Measurements from ENCODE around the gene GAK. TPM values are rescaled to one million over a fixed set of nuclear protein-coding genes. Genes with fewer than 3 reads are reported as not detected.
A peak's percentile ranks its signal among the peaks of the same experiment; 100 is the strongest.

Gene GAK
- total RNA-seq, 3 donors from 2014 or later (not counting 1 experiment from before 2014, with no cell fraction given), result 349 to 358 (median 349) TPM

- no peak for ATAC-seq
Measured at GRCh38 chr4:882646-883045, 49.5 kb downstream of the GAK start.

GRCh38 chr4:881709-882108, 50.4 kb downstream of the GAK start:
- Histone ChIP-seq H3K27me3 (ENCODE audit: control insufficient read depth, insufficient read depth, low read length) (no peaks in the 10 kb centered on the region), H3K4me1 (ENCODE audit: control insufficient read depth, insufficient read depth, low read length) (peaks cover 10% of the 10 kb centered on the region), H3K27ac (ENCODE audit: low read length) (no peak overlapping the region), H3K9me3 (ENCODE audit: control insufficient read depth, insufficient read depth, low read length) (no peaks in the 10 kb centered on the region), H3K36me3 (ENCODE audit: control insufficient read depth, insufficient read depth, low read length) (peaks cover 58% of the 10 kb centered on the region), H3K4me3 (ENCODE audit: low read length) (no peak overlapping the region)
- H3K9me3 Mint-ChIP-seq, result no peaks in the 10 kb centered on the region
- ATAC-seq, result no peak
- intact Hi-C loops (cut with micrococcal nuclease), result no loop called here
- H3K27me3 Mint-ChIP-seq (ENCODE audit: low read depth in 2 of 2), result no peaks in the 10 kb centered on the region
- 97% methylated on average over 34 of the region's 34 CpGs for WGBS (ENCODE audit: insufficient coverage)
- peaks cover 16 to 18% of the 10 kb centered on the region in 2 donors for H3K4me1 Mint-ChIP-seq
- no peak for TF ChIP-seq CTCF (IDR thresholded peaks at IDR 0.05)
- H3K27ac Mint-ChIP-seq, result no peak overlapping the region
- H3K4me3 Mint-ChIP-seq, result no peak overlapping the region
- no peaks in the 10 kb centered on the region for H3K36me3 Mint-ChIP-seq
- no peak for DNase-seq

More at GRCh38 chr4:882646-883045, 49.5 kb downstream of the GAK start:
- intact Hi-C loops (cut with micrococcal nuclease), result no loop called here
- H3K27me3 ChIP-seq (ENCODE audit: control insufficient read depth, insufficient read depth, low read length), result no peaks in the 10 kb centered on the region
- peaks cover 10% of the 10 kb centered on the region for H3K4me1 ChIP-seq (ENCODE audit: control insufficient read depth, insufficient read depth, low read length)
- H3K36me3 Mint-ChIP-seq, result no peaks in the 10 kb centered on the region
- 97% methylated on average over 22 of the region's 22 CpGs for WGBS (ENCODE audit: insufficient coverage)
- H3K36me3 ChIP-seq (ENCODE audit: control insufficient read depth, insufficient read depth, low read length), result peaks cover 58% of the 10 kb centered on the region
- no peak overlapping the region for H3K27ac ChIP-seq (ENCODE audit: low read length)
- no peaks in the 10 kb centered on the region for H3K27me3 Mint-ChIP-seq (ENCODE audit: low read depth in 2 of 2)
- no peak for DNase-seq
- no peak overlapping the region for H3K27ac Mint-ChIP-seq
- H3K4me3 ChIP-seq (ENCODE audit: low read length), result no peak overlapping the region
- no peaks in the 10 kb centered on the region for H3K9me3 Mint-ChIP-seq
- no peaks in the 10 kb centered on the region for H3K9me3 ChIP-seq (ENCODE audit: control insufficient read depth, insufficient read depth, low read length)
- H3K4me1 Mint-ChIP-seq, result peaks cover 18 to 21% of the 10 kb centered on the region in 2 donors
- no peak overlapping the region for H3K4me3 Mint-ChIP-seq
- TF ChIP-seq CTCF (IDR thresholded peaks at IDR 0.05), result no peak

- Histone ChIP-seq H3K4me1 (ENCODE audit: control insufficient read depth, insufficient read depth, low read length) (peaks cover 10% of the 10 kb centered on the region), H3K9me3 (ENCODE audit: control insufficient read depth, insufficient read depth, low read length) (no peaks in the 10 kb centered on the region), H3K27me3 (ENCODE audit: control insufficient read depth, insufficient read depth, low read length) (no peaks in the 10 kb centered on the region), H3K4me3 (ENCODE audit: low read length) (no peak overlapping the region), H3K27ac (ENCODE audit: low read length) (no peak overlapping the region), H3K36me3 (ENCODE audit: control insufficient read depth, insufficient read depth, low read length) (peaks cover 59% of the 10 kb centered on the region)
- Mint-ChIP-seq H3K27ac (peak overlapping the region; percentile 58 to 93), H3K9me3 (no peaks in the 10 kb centered on the region), H3K4me3 (no peak overlapping the region), H3K4me1 (peaks cover 16 to 18% of the 10 kb centered on the region in 2 donors), H3K36me3 (no peaks in the 10 kb centered on the region), H3K27me3 (ENCODE audit: low read depth in 2 of 2) (no peaks in the 10 kb centered on the region)
- DNase-seq, result no peak
- WGBS (ENCODE audit: insufficient coverage), result 91% methylated on average over 17 of the region's 17 CpGs
- ATAC-seq, result no peak
- TF ChIP-seq CTCF (IDR thresholded peaks at IDR 0.05), result no peak
- intact Hi-C loops (cut with micrococcal nuclease), result no loop called here
Measured at GRCh38 chr4:880684-881405, 51.3 kb downstream of the GAK start.

GRCh38 chr4:879729-880077, 52.4 kb downstream of the GAK start:
- Histone ChIP-seq H3K27me3 (ENCODE audit: control insufficient read depth, insufficient read depth, low read length) (no peaks in the 10 kb centered on the region), H3K4me1 (ENCODE audit: control insufficient read depth, insufficient read depth, low read length) (peaks cover 10% of the 10 kb centered on the region), H3K9me3 (ENCODE audit: control insufficient read depth, insufficient read depth, low read length) (no peaks in the 10 kb centered on the region), H3K27ac (ENCODE audit: low read length) (peak overlapping the region; percentile 54), H3K36me3 (ENCODE audit: control insufficient read depth, insufficient read depth, low read length) (peaks cover 58% of the 10 kb centered on the region), H3K4me3 (ENCODE audit: low read length) (no peak overlapping the region)
- H3K27me3 Mint-ChIP-seq (ENCODE audit: low read depth in 2 of 2), result no peaks in the 10 kb centered on the region
- intact Hi-C loops (cut with micrococcal nuclease), result no loop called here
- no peak for TF ChIP-seq CTCF (IDR thresholded peaks at IDR 0.05)
- no peaks in the 10 kb centered on the region for H3K9me3 Mint-ChIP-seq
- peaks cover 18 to 19% of the 10 kb centered on the region in 2 donors for H3K4me1 Mint-ChIP-seq
- H3K36me3 Mint-ChIP-seq, result peaks cover 5% of the 10 kb centered on the region
- WGBS (ENCODE audit: insufficient coverage), result 78% methylated on average over 12 of the region's 12 CpGs
- ATAC-seq (peak; percentile 17 to 48 (median 41)), DNase-seq (peak in 1 of 2 donors; percentile 66)
- H3K27ac Mint-ChIP-seq, result peak overlapping the region; percentile 58 to 93
- H3K4me3 Mint-ChIP-seq, result peak overlapping the region; percentile 68

Measured in natural killer cell (primary cell).